Measurements from ENCODE around the gene NCOR1. TPM values are rescaled to one million over a fixed set of nuclear protein-coding genes. Genes with fewer than 3 reads are reported as not detected.
"Not testable (repeated sequence)": the region's sequence is repeated elsewhere in the genome, so short reads cannot be mapped to it uniquely, and the experiment has no call there.

Gene NCOR1
- total RNA-seq, 2 experiments from 2014 or later: 118 TPM

DNA sequence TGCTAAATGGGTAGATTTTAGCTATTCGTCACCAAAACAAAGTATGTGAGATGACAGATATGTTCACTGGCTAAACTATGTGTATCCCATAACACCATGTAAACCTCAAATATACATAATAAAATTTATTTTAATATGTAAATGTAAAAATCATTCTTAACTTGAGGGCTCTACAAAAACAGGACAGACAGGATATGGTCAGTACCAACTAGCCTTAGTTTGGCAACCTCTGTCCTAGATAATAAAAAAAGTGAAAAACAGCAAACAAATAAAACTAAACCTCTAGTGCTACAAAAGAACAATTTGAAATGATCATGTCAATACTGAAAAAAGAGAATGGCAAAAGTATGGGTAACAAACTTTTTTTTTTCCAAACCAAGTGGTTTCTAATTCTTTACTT, 33.8 kb downstream of the NCOR1 start:
- Histone ChIP-seq H3K27me3 (ENCODE audit: control insufficient read depth in 1 of 2, insufficient read depth in 2 of 2, low read length in 2 of 2) (no peaks in the 10 kb centered on the region), H3K36me3 (ENCODE audit: insufficient read depth, low read length) (peaks cover 25% of the 10 kb centered on the region), H3K4me1 (ENCODE audit: insufficient read depth, low read length) (peaks cover 5% of the 10 kb centered on the region), H3K4me3 (ENCODE audit: low read length) (no peak overlapping the region), H3K27ac (ENCODE audit: low read depth in 1 of 2, low read length in 2 of 2) (no peak overlapping the region), H3K9me3 (ENCODE audit: control insufficient read depth in 1 of 2, insufficient read depth in 1 of 2, low read length in 2 of 2) (no peaks in the 10 kb centered on the region)
- peaks cover 57% of the 10 kb centered on the region for H3K4me1 Mint-ChIP-seq (ENCODE audit: low read depth)
- H3K27me3 Mint-ChIP-seq: no peaks in the 10 kb centered on the region
- ChIA-PET POLR2A (no interaction called here), CTCF (no interaction called here)
- H3K27ac Mint-ChIP-seq: peak overlapping the region; percentile 33
- no peak for ATAC-seq (ENCODE audit: poor library complexity)
- no peak overlapping the region for H3K4me3 Mint-ChIP-seq
- DNase-seq: no peak
- intact Hi-C loops (cut with DNase I, micrococcal nuclease): no loop called here
- no peaks in the 10 kb centered on the region for H3K9me3 Mint-ChIP-seq
- TF ChIP-seq, protein P1, sequence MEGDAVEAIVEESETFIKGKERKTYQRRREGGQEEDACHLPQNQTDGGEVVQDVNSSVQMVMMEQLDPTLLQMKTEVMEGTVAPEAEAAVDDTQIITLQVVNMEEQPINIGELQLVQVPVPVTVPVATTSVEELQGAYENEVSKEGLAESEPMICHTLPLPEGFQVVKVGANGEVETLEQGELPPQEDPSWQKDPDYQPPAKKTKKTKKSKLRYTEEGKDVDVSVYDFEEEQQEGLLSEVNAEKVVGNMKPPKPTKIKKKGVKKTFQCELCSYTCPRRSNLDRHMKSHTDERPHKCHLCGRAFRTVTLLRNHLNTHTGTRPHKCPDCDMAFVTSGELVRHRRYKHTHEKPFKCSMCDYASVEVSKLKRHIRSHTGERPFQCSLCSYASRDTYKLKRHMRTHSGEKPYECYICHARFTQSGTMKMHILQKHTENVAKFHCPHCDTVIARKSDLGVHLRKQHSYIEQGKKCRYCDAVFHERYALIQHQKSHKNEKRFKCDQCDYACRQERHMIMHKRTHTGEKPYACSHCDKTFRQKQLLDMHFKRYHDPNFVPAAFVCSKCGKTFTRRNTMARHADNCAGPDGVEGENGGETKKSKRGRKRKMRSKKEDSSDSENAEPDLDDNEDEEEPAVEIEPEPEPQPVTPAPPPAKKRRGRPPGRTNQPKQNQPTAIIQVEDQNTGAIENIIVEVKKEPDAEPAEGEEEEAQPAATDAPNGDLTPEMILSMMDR (IDR thresholded peaks at IDR 0.05): no peak
- peaks cover 72% of the 10 kb centered on the region for H3K36me3 Mint-ChIP-seq (ENCODE audit: low read depth)

DNA sequence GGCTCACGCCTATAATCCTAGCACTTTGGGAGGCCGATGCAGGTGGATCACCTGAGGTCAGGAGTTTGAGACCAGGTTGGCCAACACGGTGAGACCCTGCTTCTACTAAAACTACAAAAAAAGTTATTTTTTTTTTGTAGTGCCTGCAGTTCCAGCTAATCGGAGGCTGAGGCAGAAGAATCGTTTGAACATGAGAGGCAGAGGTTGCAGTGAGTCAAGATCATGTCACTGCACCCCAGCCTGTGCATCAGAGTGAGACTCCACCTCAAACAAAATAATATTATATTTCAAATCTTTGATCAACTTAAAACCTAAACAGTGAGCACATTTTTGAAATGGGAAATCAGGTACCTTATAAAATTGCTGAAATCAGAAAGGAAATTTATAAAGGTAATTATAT, 36.5 kb downstream of the NCOR1 start:
- Mint-ChIP-seq H3K4me3 (no peak overlapping the region), H3K9me3 (no peaks in the 10 kb centered on the region), H3K27ac (no peak overlapping the region), H3K36me3 (ENCODE audit: low read depth) (peaks cover 53% of the 10 kb centered on the region), H3K4me1 (ENCODE audit: low read depth) (peaks cover 39% of the 10 kb centered on the region), H3K27me3 (no peaks in the 10 kb centered on the region)
- Histone ChIP-seq H3K36me3 (ENCODE audit: insufficient read depth, low read length) (peaks cover 5% of the 10 kb centered on the region), H3K9me3 (ENCODE audit: control insufficient read depth in 1 of 2, insufficient read depth in 1 of 2, low read length in 2 of 2) (no peaks in the 10 kb centered on the region), H3K4me1 (ENCODE audit: insufficient read depth, low read length) (peaks cover 5% of the 10 kb centered on the region), H3K4me3 (ENCODE audit: low read length) (no peak overlapping the region), H3K27me3 (ENCODE audit: control insufficient read depth in 1 of 2, insufficient read depth in 2 of 2, low read length in 2 of 2) (no peaks in the 10 kb centered on the region), H3K27ac (ENCODE audit: low read depth in 1 of 2, low read length in 2 of 2) (no peak overlapping the region)
- DNase-seq (no peak), ATAC-seq (ENCODE audit: poor library complexity) (no peak)
- CTCF ChIA-PET: no interaction called here
- intact Hi-C loops (cut with DNase I, micrococcal nuclease): no loop called here
- POLR2A ChIA-PET: interaction anchor here (0.6 to 0.9 kb wide), 3 partner anchors 8 to 18 kb away, joined by 3 read pairs; no protein-coding TSS in a partner anchor
- TF ChIP-seq, protein P1 (IDR thresholded peaks at IDR 0.05): no peak

DNA sequence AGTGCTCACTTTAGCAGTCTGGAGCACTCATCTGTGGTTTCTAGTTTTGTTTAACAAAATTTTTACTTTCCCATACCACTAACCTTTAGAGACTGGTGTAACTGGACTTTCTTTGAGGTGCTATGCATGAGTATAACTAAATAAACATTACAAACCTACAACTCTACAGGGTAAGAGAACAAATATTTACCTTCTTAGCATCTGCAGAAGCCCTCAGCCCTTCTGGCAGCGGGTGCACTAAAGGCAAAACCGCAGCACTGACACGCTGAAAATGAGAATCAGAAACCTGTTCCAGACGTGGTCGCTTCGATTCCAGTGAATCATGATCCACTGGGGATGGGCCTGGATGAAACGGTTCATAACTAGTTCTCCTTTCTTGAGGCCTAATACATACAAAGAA, 43.7 kb downstream of the NCOR1 start:
- H3K9me3 Mint-ChIP-seq: no peaks in the 10 kb centered on the region
- ATAC-seq (ENCODE audit: poor library complexity) (no peak), DNase-seq (no peak)
- no peak overlapping the region for H3K27ac ChIP-seq (ENCODE audit: low read depth in 1 of 2, low read length in 2 of 2)
- intact Hi-C loops (cut with DNase I, micrococcal nuclease): no loop called here
- POLR2A ChIA-PET: no interaction called here
- no peaks in the 10 kb centered on the region for H3K4me1 ChIP-seq (ENCODE audit: insufficient read depth, low read length)
- no peaks in the 10 kb centered on the region for H3K27me3 ChIP-seq (ENCODE audit: control insufficient read depth in 1 of 2, insufficient read depth in 2 of 2, low read length in 2 of 2)
- H3K27ac Mint-ChIP-seq: no peak overlapping the region
- H3K4me3 Mint-ChIP-seq: no peak overlapping the region
- no peak overlapping the region for H3K4me3 ChIP-seq (ENCODE audit: low read length)
- no peaks in the 10 kb centered on the region for H3K9me3 ChIP-seq (ENCODE audit: control insufficient read depth in 1 of 2, insufficient read depth in 1 of 2, low read length in 2 of 2)
- peaks cover 65% of the 10 kb centered on the region for H3K36me3 Mint-ChIP-seq (ENCODE audit: low read depth)
- peaks cover 12% of the 10 kb centered on the region for H3K4me1 Mint-ChIP-seq (ENCODE audit: low read depth)
- no peaks in the 10 kb centered on the region for H3K27me3 Mint-ChIP-seq
- TF ChIP-seq, protein P1 (IDR thresholded peaks at IDR 0.05): no peak
- H3K36me3 ChIP-seq (ENCODE audit: insufficient read depth, low read length): peaks cover 23% of the 10 kb centered on the region
- CTCF ChIA-PET: no interaction called here

DNA sequence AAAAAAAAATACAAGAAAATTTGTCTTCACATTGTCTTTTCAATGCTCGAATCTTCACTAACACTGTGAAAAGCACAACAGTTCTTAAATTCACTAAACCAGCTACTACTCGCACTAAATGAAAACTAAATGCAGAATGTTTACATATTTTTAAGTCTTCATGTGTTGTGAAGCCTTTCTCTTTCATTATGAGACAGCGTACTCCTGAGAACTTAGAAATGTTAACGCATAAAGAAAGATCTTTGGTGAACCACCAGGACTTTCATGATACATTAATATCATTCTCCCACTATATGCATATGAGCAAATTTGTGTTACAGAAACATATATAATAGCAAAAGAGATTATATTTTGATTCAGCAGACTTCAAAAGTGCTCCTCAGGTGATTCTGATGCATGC, 48.6 kb downstream of the NCOR1 start:
- DNase-seq; H3K27me3 Mint-ChIP-seq; H3K9me3 Mint-ChIP-seq; ATAC-seq (ENCODE audit: poor library complexity); H3K4me3 ChIP-seq (ENCODE audit: low read length); H3K27ac ChIP-seq (ENCODE audit: low read depth in 1 of 2, low read length in 2 of 2); POLR2A ChIA-PET; H3K27me3 ChIP-seq (ENCODE audit: control insufficient read depth in 1 of 2, insufficient read depth in 2 of 2, low read length in 2 of 2); H3K4me1 ChIP-seq (ENCODE audit: insufficient read depth, low read length); H3K4me3 Mint-ChIP-seq; CTCF ChIA-PET; intact Hi-C loops (cut with DNase I, micrococcal nuclease); H3K27ac Mint-ChIP-seq; H3K9me3 ChIP-seq (ENCODE audit: control insufficient read depth in 1 of 2, insufficient read depth in 1 of 2, low read length in 2 of 2): not testable (repeated sequence)
- H3K36me3 ChIP-seq (ENCODE audit: insufficient read depth, low read length): peaks cover 35% of the 10 kb centered on the region
- H3K36me3 Mint-ChIP-seq (ENCODE audit: low read depth): peaks cover 76% of the 10 kb centered on the region
- peaks cover 18% of the 10 kb centered on the region for H3K4me1 Mint-ChIP-seq (ENCODE audit: low read depth)
